HEK293 (cell line): ENCODE measurements around the gene KIRREL3.

Source experiments
- CTCF ChIA-PET: fragments of 350-600 bp; formaldehyde crosslinking; extraction: SDS; loops from one replicate; lab custom pipeline; 2021; ENCODE audit warnings: antibody characterized with exemption; lab: Yijun Ruan, JAX
- POLR2A ChIA-PET: fragments of 300-600 bp; formaldehyde crosslinking; extraction: SDS; loops from one replicate; lab custom pipeline; 2020; ENCODE audit warnings: antibody characterized with exemption, inconsistent platforms; lab: Yijun Ruan, JAX
- H3K27ac ChIP-seq: fragments of 200-500 bp; sonication (Bioruptor generic); 2 replicates; pipeline ENCODE4 v1.5.1; 2014; ENCODE audit warnings: low read depth, low read length, control low read depth, inconsistent platforms; ENCODE audit errors: extremely low read depth
- H3K36me3 ChIP-seq, 2 experiments: fragments of 200-500 bp in 1 of 2; sonication (Bioruptor generic) in 1 of 2; 1 replicate in 1 of 2; 2 replicates in 1 of 2; pipeline ENCODE4 v1.5.1; 2014 to 2017; ENCODE audit warnings: inconsistent platforms in 2 of 2, low read length in 2 of 2; ENCODE audit not compliant: control insufficient read depth in 2 of 2, insufficient read depth in 1 of 2
- H3K4me1 ChIP-seq: fragments of 200-500 bp; sonication (Bioruptor generic); 2 replicates; pipeline ENCODE4 v1.5.1; 2014; ENCODE audit warnings: mild to moderate bottlenecking, low read length, inconsistent platforms; ENCODE audit not compliant: control insufficient read depth, insufficient read depth
- H3K4me3 ChIP-seq: 2 replicates; pipeline ENCODE4 v1.5.1; 2011; ENCODE audit warnings: low read depth, mild to moderate bottlenecking, control low read depth, low read length, moderate library complexity
- H3K9me3 ChIP-seq: fragments of 200-500 bp; sonication (Bioruptor generic); 2 replicates; pipeline ENCODE4 v1.5.1; 2014; ENCODE audit warnings: low read depth, low read length, inconsistent platforms; ENCODE audit not compliant: control insufficient read depth, insufficient read depth
- GFI1B ChIP-seq: fragments of 450-650 bp; formaldehyde crosslinking; IDR thresholded peaks from 2 replicates; pipeline ENCODE4 v1.5.1; 2016; ENCODE audit warnings: missing biosample characterization, missing genetic modification characterization
- HOXA7 ChIP-seq: sonication (generic); formaldehyde crosslinking; IDR thresholded peaks from 2 replicates; pipeline ENCODE4 v1.8.1; 2022; ENCODE audit warnings: missing genetic modification reagents, borderline replicate concordance
- REST ChIP-seq: fragments of 450-650 bp; formaldehyde crosslinking; IDR thresholded peaks from 2 replicates; pipeline ENCODE4 v1.5.1; 2016; ENCODE audit warnings: missing biosample characterization, missing genetic modification characterization
- SP3 ChIP-seq: fragments of 450-650 bp; formaldehyde crosslinking; IDR thresholded peaks from 2 replicates; pipeline ENCODE4 v1.5.1; 2016; ENCODE audit warnings: missing biosample characterization, missing genetic modification characterization
- ZNF16 ChIP-seq: fragments of 450-650 bp; formaldehyde crosslinking; IDR thresholded peaks from 2 replicates; pipeline ENCODE4 v1.5.1; 2016; ENCODE audit warnings: low read depth, missing biosample characterization, missing genetic modification characterization
- ZNF23 ChIP-seq: fragments of 450-650 bp; formaldehyde crosslinking; IDR thresholded peaks from 2 replicates; pipeline ENCODE4 v1.5.1; 2016; ENCODE audit warnings: missing biosample characterization, missing genetic modification characterization, borderline replicate concordance
- ZNF26 ChIP-seq: fragments of 450-650 bp; formaldehyde crosslinking; IDR thresholded peaks from 2 replicates; pipeline ENCODE4 v1.5.1; 2016; ENCODE audit warnings: missing biosample characterization, missing genetic modification characterization
- ZNF280D ChIP-seq: fragments of 450-650 bp; formaldehyde crosslinking; IDR thresholded peaks from 2 replicates; pipeline ENCODE4 v1.5.1; 2016; ENCODE audit warnings: missing biosample characterization, missing genetic modification characterization
- ZNF423 ChIP-seq: fragments of 450-650 bp; formaldehyde crosslinking; IDR thresholded peaks from 2 replicates; pipeline ENCODE4 v1.5.1; 2016; ENCODE audit warnings: missing biosample characterization, missing genetic modification characterization
- ZNF473 ChIP-seq: fragments of 450-650 bp; formaldehyde crosslinking; IDR thresholded peaks from 2 replicates; pipeline ENCODE4 v1.5.1; 2017; ENCODE audit warnings: missing biosample characterization, missing genetic modification characterization
- ZNF501 ChIP-seq: fragments of 450-650 bp; formaldehyde crosslinking; IDR thresholded peaks from 2 replicates; pipeline ENCODE4 v1.5.1; 2016; ENCODE audit warnings: missing biosample characterization, missing genetic modification characterization
- ZNF558 ChIP-seq: fragments of 450-650 bp; formaldehyde crosslinking; IDR thresholded peaks from 2 replicates; pipeline ENCODE4 v1.5.1; 2016; ENCODE audit warnings: missing biosample characterization, missing genetic modification characterization
- ZNF571 ChIP-seq: fragments of 450-650 bp; formaldehyde crosslinking; IDR thresholded peaks from 2 replicates; pipeline ENCODE4 v1.5.0; 2017; ENCODE audit warnings: missing biosample characterization, missing genetic modification characterization
- ZNF600 ChIP-seq: fragments of 450-650 bp; formaldehyde crosslinking; IDR thresholded peaks from 2 replicates; pipeline ENCODE4 v1.5.1; 2016; ENCODE audit warnings: missing biosample characterization, missing genetic modification characterization
- ZNF621 ChIP-seq: fragments of 450-650 bp; formaldehyde crosslinking; IDR thresholded peaks from 2 replicates; pipeline ENCODE4 v1.5.1; 2017; ENCODE audit warnings: missing biosample characterization, missing genetic modification characterization
- ZNF785 ChIP-seq: fragments of 450-650 bp; formaldehyde crosslinking; IDR thresholded peaks from 2 replicates; pipeline ENCODE4 v1.5.1; 2016; ENCODE audit warnings: missing biosample characterization, missing genetic modification characterization
- ZNF830 ChIP-seq: fragments of 450-650 bp; IDR thresholded peaks from 2 replicates; pipeline ENCODE4 v1.5.0; 2018; ENCODE audit warnings: missing biosample characterization, missing genetic modification characterization, low read depth, mild to moderate bottlenecking, moderate library complexity

The KIRREL3 gene

GRCh38 chr11:126683766-126684728 lies 316.5 kb downstream of the KIRREL3 start (continued):
- no peak for TF ChIP-seq ZNF26 (tag by site-specific recombination)

GRCh38 chr11:126682590-126682989 lies 318.0 kb downstream of the KIRREL3 start:
- ChIA-PET POLR2A (no interaction called here), CTCF (no interaction called here)
- H3K4me1 ChIP-seq = no peaks in the 10 kb centered on the region
- no peak overlapping the region for H3K4me3 ChIP-seq
- H3K9me3 ChIP-seq = no peaks in the 10 kb centered on the region
- no peak overlapping the region for H3K27ac ChIP-seq
- H3K36me3 ChIP-seq = no peaks in the 10 kb centered on the region
- TF ChIP-seq HOXA7 (CRISPR knock-in tag) (no peak), ZNF571 (tag by site-specific recombination) (no peak), ZNF558 (tag by site-specific recombination) (no peak), ZNF16 (no peak), ZNF785 (tag by site-specific recombination) (no peak), ZNF473 (tag by site-specific recombination) (no peak), ZNF280D (tag by site-specific recombination) (no peak), ZNF600 (no peak), ZNF23 (tag by site-specific recombination) (no peak), REST (tag by site-specific recombination) (no peak), ZNF423 (no peak), SP3 (no peak), ZNF501 (tag by site-specific recombination) (no peak), ZNF830 (tag by site-specific recombination) (no peak), ZNF621 (tag by site-specific recombination) (no peak), GFI1B (tag by site-specific recombination) (no peak)
